Measurements from ENCODE around the gene SH2D5. TPM values are rescaled to one million over a fixed set of nuclear protein-coding genes. Genes with fewer than 3 reads are reported as not detected.

SH2D5 gene
- polyA plus RNA-seq, 1 donor: 0.22 TPM

GRCh38 chr1:20712215-20712577 is 20.3 kb downstream of the SH2D5 start:
- H3K4me3 ChIP-seq (ENCODE audit: low read length): no peak overlapping the region
- no CpG with 5 or more reads among the region's 6 CpGs for WGBS (ENCODE audit: insufficient coverage, low lambda C conversion rate)
- H3K36me3 ChIP-seq (ENCODE audit: control insufficient read depth, insufficient read depth, low read length): no peaks in the 10 kb centered on the region
- no peaks in the 10 kb centered on the region for H3K4me1 ChIP-seq (ENCODE audit: control insufficient read depth, insufficient read depth, low read length)
- no peak overlapping the region for H3K27ac ChIP-seq (ENCODE audit: low read length)
- peaks cover 13% of the 10 kb centered on the region for H3K27me3 ChIP-seq (ENCODE audit: control insufficient read depth, insufficient read depth, low read length)
- no peaks in the 10 kb centered on the region for H3K9me3 ChIP-seq (ENCODE audit: control insufficient read depth, low read depth, low read length)
- DNase-seq: no peak

- Histone ChIP-seq H3K36me3 (ENCODE audit: control insufficient read depth, insufficient read depth, low read length) (no peaks in the 10 kb centered on the region), H3K9me3 (ENCODE audit: control insufficient read depth, low read depth, low read length) (no peaks in the 10 kb centered on the region), H3K4me1 (ENCODE audit: control insufficient read depth, insufficient read depth, low read length) (no peaks in the 10 kb centered on the region), H3K27me3 (ENCODE audit: control insufficient read depth, insufficient read depth, low read length) (peaks cover 6% of the 10 kb centered on the region), H3K4me3 (ENCODE audit: low read length) (no peak overlapping the region), H3K27ac (ENCODE audit: low read length) (no peak overlapping the region)
- WGBS (ENCODE audit: insufficient coverage, low lambda C conversion rate): no CpG with 5 or more reads among the region's 29 CpGs
- DNase-seq: no peak
Observed at GRCh38 chr1:20711285-20712214, 21.0 kb downstream of the SH2D5 start.

DNA sequence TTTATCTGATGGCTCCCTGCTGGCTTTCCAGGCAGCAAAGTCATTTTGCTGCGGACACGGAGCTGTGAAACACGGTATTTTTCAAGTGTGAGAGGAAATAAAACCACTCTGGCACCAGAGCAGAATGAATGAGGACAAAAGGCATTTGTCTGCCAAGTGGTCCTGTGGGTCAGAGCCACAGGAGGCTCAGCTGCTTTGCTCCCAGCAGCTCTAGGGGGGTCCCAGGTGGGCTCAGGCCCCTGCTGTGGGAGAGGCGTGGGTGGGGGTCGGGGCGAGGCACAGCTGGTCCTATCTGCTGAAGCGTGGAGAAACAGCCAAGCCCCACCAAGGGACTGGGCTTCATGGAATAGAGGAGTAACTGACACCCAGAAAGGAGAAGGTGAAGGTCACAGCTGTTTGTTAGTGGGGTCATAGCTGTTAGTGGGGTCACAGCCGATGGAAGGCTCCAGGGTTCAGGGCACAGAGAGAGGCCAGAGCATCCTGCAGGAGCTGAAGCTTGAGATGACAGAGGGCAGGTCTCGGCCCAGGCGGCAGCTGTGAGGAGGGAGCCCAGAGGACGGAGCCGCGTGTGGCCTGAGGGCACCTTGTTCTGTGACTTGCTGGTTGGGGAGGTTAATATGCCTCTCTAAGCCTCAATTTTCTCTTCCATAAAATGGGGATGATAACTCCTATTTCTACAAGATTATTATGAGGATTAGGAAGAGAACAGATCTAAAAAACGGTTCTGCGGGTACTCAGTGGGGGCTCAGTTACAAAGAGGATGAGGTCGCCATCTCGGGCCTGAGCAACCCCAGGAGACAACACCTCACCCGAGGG is 21.8 kb downstream of the SH2D5 start:
- WGBS (ENCODE audit: insufficient coverage, low lambda C conversion rate): no CpG with 5 or more reads among the region's 18 CpGs

GRCh38 chr1:20709868-20710267 is 22.6 kb downstream of the SH2D5 start:
- no peaks in the 10 kb centered on the region for H3K9me3 ChIP-seq (ENCODE audit: control insufficient read depth, low read depth, low read length)
- H3K36me3 ChIP-seq (ENCODE audit: control insufficient read depth, insufficient read depth, low read length): no peaks in the 10 kb centered on the region
- H3K4me3 ChIP-seq (ENCODE audit: low read length): no peak overlapping the region
- WGBS (ENCODE audit: insufficient coverage, low lambda C conversion rate): no CpG with 5 or more reads among the region's 3 CpGs
- no peak overlapping the region for H3K27ac ChIP-seq (ENCODE audit: low read length)
- H3K27me3 ChIP-seq (ENCODE audit: control insufficient read depth, insufficient read depth, low read length): no peaks in the 10 kb centered on the region
- H3K4me1 ChIP-seq (ENCODE audit: control insufficient read depth, insufficient read depth, low read length): no peaks in the 10 kb centered on the region
- no peak for DNase-seq

More for the DNA sequence above, 21.8 kb downstream of the SH2D5 start:
- H3K27ac ChIP-seq (ENCODE audit: low read length): no peak overlapping the region
- no peak overlapping the region for H3K4me3 ChIP-seq (ENCODE audit: low read length)
- no peak for DNase-seq
- no peaks in the 10 kb centered on the region for H3K36me3 ChIP-seq (ENCODE audit: control insufficient read depth, insufficient read depth, low read length)
- no peaks in the 10 kb centered on the region for H3K27me3 ChIP-seq (ENCODE audit: control insufficient read depth, insufficient read depth, low read length)
- no peaks in the 10 kb centered on the region for H3K9me3 ChIP-seq (ENCODE audit: control insufficient read depth, low read depth, low read length)
- H3K4me1 ChIP-seq (ENCODE audit: control insufficient read depth, insufficient read depth, low read length): no peaks in the 10 kb centered on the region

- Histone ChIP-seq H3K4me3 (ENCODE audit: low read length) (no peak overlapping the region), H3K4me1 (ENCODE audit: control insufficient read depth, insufficient read depth, low read length) (no peaks in the 10 kb centered on the region), H3K36me3 (ENCODE audit: control insufficient read depth, insufficient read depth, low read length) (no peaks in the 10 kb centered on the region), H3K27ac (ENCODE audit: low read length) (no peak overlapping the region), H3K9me3 (ENCODE audit: control insufficient read depth, low read depth, low read length) (no peaks in the 10 kb centered on the region), H3K27me3 (ENCODE audit: control insufficient read depth, insufficient read depth, low read length) (no peaks in the 10 kb centered on the region)
- WGBS (ENCODE audit: insufficient coverage, low lambda C conversion rate): 86% methylated on average over 1 of the region's 5 CpGs
- DNase-seq: no peak
Observed at GRCh38 chr1:20708891-20709290, 23.6 kb downstream of the SH2D5 start.

- Histone ChIP-seq H3K36me3 (ENCODE audit: control insufficient read depth, insufficient read depth, low read length) (no peaks in the 10 kb centered on the region), H3K4me1 (ENCODE audit: control insufficient read depth, insufficient read depth, low read length) (no peaks in the 10 kb centered on the region), H3K9me3 (ENCODE audit: control insufficient read depth, low read depth, low read length) (no peaks in the 10 kb centered on the region), H3K27me3 (ENCODE audit: control insufficient read depth, insufficient read depth, low read length) (no peaks in the 10 kb centered on the region), H3K27ac (ENCODE audit: low read length) (no peak overlapping the region), H3K4me3 (ENCODE audit: low read length) (no peak overlapping the region)
- WGBS (ENCODE audit: insufficient coverage, low lambda C conversion rate): no CpG with 5 or more reads among the region's 6 CpGs
- DNase-seq: no peak
Observed at GRCh38 chr1:20708057-20708456, 24.4 kb downstream of the SH2D5 start.

GRCh38 chr1:20706841-20707240 is 25.7 kb downstream of the SH2D5 start:
- no CpG with 5 or more reads among the region's 5 CpGs for WGBS (ENCODE audit: insufficient coverage, low lambda C conversion rate)
- Histone ChIP-seq H3K36me3 (ENCODE audit: control insufficient read depth, insufficient read depth, low read length) (no peaks in the 10 kb centered on the region), H3K27me3 (ENCODE audit: control insufficient read depth, insufficient read depth, low read length) (no peaks in the 10 kb centered on the region), H3K9me3 (ENCODE audit: control insufficient read depth, low read depth, low read length) (no peaks in the 10 kb centered on the region), H3K4me3 (ENCODE audit: low read length) (no peak overlapping the region), H3K27ac (ENCODE audit: low read length) (no peak overlapping the region), H3K4me1 (ENCODE audit: control insufficient read depth, insufficient read depth, low read length) (peaks cover 2% of the 10 kb centered on the region)
- DNase-seq: no peak

GRCh38 chr1:20705203-20705755 is 27.2 kb downstream of the SH2D5 start:
- no peak overlapping the region for H3K27ac ChIP-seq (ENCODE audit: low read length)
- no peak overlapping the region for H3K4me3 ChIP-seq (ENCODE audit: low read length)
- no peaks in the 10 kb centered on the region for H3K27me3 ChIP-seq (ENCODE audit: control insufficient read depth, insufficient read depth, low read length)
- H3K9me3 ChIP-seq (ENCODE audit: control insufficient read depth, low read depth, low read length): no peaks in the 10 kb centered on the region
- no peak for DNase-seq
- H3K4me1 ChIP-seq (ENCODE audit: control insufficient read depth, insufficient read depth, low read length): peaks cover 4% of the 10 kb centered on the region
- H3K36me3 ChIP-seq (ENCODE audit: control insufficient read depth, insufficient read depth, low read length): no peaks in the 10 kb centered on the region
- 100% methylated on average over 2 of the region's 15 CpGs for WGBS (ENCODE audit: insufficient coverage, low lambda C conversion rate)

DNA sequence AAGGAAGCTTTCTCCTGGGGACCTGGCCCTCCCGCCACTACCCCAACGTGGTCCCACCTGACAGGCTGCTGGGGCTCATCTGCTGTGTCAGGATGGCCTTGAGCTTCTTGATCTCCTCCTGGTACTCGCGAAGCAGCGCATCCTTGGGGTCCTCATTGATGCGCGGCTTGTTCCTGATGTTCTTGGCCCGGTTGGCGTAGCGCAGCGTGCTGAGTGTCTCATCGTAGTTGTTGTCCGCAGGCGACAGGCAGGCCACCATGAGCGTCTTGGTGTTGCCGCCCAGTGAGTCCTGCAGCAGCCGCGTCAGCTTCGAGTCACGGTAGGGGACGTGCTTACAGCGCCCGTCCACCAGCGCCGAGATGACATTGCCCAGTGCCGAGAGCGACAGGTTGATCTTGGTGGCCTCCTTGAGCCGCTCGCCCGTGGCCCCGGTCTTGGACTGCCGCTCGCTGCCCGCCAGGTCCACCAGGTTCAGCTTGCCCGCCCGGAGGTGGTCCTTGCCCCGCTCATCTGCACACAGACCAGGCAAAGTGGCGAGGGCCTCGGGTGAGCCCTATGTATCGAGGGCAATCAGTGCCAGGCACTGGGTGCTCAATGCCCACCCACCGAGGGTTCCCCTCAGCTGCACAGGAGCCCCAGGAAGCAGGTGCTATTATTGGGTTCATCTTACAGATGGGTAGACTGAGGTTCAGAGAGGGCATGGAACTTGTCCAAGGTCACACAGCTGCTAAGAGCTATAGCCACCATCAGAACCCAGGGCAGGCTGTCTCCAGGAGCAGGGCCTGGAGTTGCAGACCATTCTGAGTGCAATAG is 27.9 kb downstream of the SH2D5 start:
- Histone ChIP-seq H3K4me3 (ENCODE audit: low read length) (no peak overlapping the region), H3K36me3 (ENCODE audit: control insufficient read depth, insufficient read depth, low read length) (no peaks in the 10 kb centered on the region), H3K27ac (ENCODE audit: low read length) (no peak overlapping the region), H3K4me1 (ENCODE audit: control insufficient read depth, insufficient read depth, low read length) (peaks cover 4% of the 10 kb centered on the region), H3K27me3 (ENCODE audit: control insufficient read depth, insufficient read depth, low read length) (no peaks in the 10 kb centered on the region), H3K9me3 (ENCODE audit: control insufficient read depth, low read depth, low read length) (no peaks in the 10 kb centered on the region)
- WGBS (ENCODE audit: insufficient coverage, low lambda C conversion rate): no CpG with 5 or more reads among the region's 41 CpGs
- no peak for DNase-seq

All from large intestine (tissue), 3 donors.